ENCODE measurements around the gene FGGY.
"Not testable (repeated sequence)": the region's sequence is repeated elsewhere in the genome, so short reads cannot be mapped to it uniquely, and the experiment has no call there.

The FGGY gene

DNA sequence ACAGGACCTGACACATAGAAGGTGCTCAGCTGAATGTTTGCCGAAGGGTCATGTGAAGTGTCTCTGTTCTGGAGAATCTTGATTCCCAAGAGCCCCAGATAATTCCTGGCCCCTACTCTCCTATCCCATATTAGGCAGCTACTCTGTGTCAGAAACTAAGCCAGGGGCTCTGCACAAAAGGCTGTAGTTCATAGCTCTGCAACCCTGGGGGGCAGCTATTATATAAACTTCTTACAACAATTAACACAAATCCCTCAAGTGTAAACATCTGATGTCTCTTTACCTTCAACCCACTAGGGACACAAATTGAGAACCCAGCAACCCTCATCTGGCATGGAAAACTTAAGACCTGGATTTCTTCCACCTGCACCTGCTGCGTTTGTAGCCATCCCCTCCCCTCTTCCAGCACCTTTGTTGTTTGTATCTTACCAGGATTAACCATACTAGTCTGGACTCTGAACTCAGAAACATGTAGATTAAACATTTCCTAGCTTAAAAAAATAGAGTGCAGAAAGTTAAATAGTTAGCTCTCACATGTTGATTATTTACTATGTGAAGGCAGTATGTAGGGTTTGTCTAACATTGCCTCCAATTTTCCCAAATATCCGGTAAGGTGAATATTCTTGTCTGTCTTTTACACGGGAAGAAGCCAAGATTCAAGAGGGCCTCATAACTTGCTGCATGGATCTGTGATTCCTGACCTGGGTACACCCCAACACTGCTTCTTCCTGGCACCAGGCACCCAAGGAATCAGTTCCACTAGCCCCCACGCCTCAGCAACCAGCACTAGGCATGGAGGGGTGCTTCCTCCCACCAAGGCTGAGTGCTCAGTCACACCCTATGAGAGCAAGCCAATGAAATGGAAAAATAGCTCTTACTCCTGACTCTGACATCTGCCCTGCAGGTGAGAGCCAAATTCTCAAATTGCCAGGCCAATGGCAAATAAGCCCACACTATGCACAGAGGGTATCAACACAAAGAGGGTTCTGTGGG lies 297.2 kb downstream of the FGGY start:
- Mint-ChIP-seq H3K9me3 (no peaks in the 10 kb centered on the region), H3K4me1 (no peaks in the 10 kb centered on the region), H3K4me3 (no peak overlapping the region), H3K27me3 (no peaks in the 10 kb centered on the region), H3K36me3 (no peaks in the 10 kb centered on the region), H3K27ac (no peak overlapping the region)

DNA sequence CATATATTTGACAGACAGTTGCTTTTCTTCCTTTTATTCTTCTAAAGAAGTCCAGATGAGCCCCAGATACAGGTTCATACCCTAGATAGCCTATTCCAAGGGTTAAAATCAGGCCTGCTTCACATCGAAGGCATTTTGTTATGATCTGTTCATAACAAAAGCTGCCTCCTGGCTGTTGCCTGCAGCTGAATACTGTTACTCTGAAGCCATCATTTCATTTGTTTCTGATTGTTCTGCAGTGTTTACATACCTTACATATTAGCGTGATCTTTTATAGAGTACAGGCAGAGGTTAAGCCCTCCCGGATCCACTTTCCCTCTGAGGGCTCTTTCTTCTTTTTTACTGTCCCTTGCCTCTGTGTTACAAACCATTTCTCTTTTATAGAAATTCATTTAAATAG lies 298.9 kb downstream of the FGGY start:
- Mint-ChIP-seq H3K36me3 (no peaks in the 10 kb centered on the region), H3K9me3 (no peaks in the 10 kb centered on the region), H3K4me3 (no peak overlapping the region), H3K27me3 (no peaks in the 10 kb centered on the region), H3K4me1 (no peaks in the 10 kb centered on the region), H3K27ac (no peak overlapping the region)

DNA sequence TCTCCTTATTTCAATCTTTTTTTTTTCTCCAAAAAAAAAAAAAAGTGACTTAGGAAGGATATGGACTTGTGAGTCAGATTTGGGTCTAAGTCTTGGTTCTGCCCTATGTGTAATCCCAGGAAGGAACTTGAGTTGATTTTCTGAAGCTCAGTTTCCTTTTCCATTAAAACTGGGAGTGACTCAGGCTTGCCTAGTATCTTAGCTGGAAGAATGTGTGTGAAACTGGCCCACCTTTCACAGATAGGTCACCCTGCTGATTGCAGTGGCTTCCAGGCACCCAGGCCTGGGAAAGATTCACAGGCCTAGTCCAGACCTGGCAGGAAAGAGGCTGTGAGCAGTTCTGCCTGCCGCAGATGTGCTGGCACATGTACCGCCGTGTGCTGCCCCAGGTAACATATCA lies 299.5 kb downstream of the FGGY start:
- Mint-ChIP-seq H3K9me3 (no peaks in the 10 kb centered on the region), H3K27me3 (no peaks in the 10 kb centered on the region), H3K4me3 (no peak overlapping the region), H3K36me3 (no peaks in the 10 kb centered on the region), H3K27ac (no peak overlapping the region), H3K4me1 (no peaks in the 10 kb centered on the region)

DNA sequence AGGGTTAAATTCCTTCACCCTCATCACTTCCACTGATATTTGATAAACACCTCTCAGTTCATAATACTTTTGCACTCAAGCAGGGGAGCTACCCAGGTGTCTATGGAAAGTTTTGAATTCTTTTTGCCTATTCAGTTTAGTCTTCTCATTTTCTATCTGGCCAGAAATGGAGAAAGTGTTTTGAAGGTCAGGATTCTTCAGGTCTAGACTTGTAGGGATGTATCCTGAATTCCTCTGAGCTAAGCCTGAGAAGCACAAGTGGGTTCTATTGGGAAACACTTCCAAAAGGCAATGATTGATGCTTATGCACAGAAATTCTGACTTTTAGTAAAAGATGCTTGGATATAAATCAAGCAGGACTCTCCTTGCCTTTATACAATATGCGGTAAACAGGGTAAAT lies 300.1 kb downstream of the FGGY start:
- no peaks in the 10 kb centered on the region for H3K4me1 Mint-ChIP-seq
- no peak overlapping the region for H3K27ac Mint-ChIP-seq
- H3K36me3 Mint-ChIP-seq: no peaks in the 10 kb centered on the region
- H3K9me3 Mint-ChIP-seq: no peaks in the 10 kb centered on the region
- no peaks in the 10 kb centered on the region for H3K27me3 Mint-ChIP-seq
- no peak overlapping the region for H3K4me3 Mint-ChIP-seq

DNA sequence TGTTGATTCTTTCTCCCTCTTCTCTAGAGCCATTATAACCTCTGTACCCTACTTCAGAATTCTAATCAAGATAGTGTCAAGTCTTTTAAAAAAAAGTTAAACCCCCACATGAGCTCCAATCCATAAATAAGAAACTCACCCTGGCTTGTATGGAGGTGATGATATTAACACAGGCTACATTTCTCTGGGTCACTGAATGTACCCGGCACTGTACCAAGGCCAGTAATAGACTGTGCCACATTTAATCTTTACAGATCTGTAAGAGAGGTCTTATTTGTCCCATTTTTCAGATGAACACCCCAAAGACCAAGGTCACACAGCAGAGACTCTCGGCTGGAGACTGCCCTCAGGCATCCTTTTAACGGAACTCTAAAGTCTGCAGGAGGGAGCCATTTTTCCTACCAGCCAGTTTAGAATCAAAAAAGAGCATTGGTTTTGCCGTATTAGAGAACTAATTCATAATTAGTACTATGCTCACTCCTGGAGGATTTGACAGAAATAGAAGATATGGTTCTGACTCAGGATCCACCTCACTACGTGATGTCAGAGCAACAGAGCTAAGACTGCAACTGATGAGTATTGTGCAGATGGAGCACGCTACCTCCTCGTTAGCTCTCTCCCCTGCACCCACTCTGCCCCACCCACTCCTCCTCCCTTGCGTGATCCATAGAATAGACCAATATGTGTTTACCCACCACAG lies 300.7 kb downstream of the FGGY start:
- Mint-ChIP-seq H3K27ac (no peak overlapping the region), H3K4me3 (no peak overlapping the region), H3K9me3 (no peaks in the 10 kb centered on the region), H3K27me3 (no peaks in the 10 kb centered on the region), H3K36me3 (no peaks in the 10 kb centered on the region), H3K4me1 (no peaks in the 10 kb centered on the region)

DNA sequence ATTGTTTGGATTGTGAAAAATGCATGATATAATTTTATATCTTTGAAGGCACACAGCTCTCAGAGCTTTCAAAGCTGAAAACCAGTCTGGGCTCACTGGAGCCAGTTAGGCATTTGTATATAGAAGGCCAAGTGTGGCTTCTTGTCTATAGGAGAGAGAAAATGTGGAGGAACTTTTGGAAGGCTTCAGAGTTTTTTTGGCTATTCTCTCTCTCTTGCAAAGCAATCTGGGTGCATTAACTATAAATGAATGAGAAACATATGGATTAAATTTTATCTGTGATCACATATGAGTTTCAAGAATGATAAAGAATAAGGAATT lies 301.2 kb downstream of the FGGY start:
- Mint-ChIP-seq H3K36me3 (no peaks in the 10 kb centered on the region), H3K4me3 (no peak overlapping the region), H3K27ac (no peak overlapping the region), H3K27me3 (no peaks in the 10 kb centered on the region), H3K4me1 (no peaks in the 10 kb centered on the region), H3K9me3 (no peaks in the 10 kb centered on the region)

DNA sequence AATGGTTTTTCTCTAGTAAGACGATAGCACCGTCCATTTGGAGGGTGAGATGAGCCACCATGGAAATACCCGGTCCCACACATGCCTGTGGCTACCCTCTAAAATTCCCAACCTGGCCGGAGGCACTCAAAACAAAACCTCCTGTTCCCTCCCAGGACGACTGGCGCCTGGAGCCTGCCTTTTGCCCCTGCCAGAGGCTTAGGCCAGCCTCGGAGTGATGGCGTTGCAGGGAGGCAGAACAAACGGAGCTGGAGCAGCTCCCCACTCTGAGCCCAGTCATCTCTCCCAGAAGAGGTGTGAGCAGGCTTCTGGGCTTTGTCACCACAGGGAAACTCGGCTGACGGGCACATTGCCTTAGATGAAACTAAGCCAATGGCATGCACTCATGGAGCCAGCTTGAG lies 304.1 kb downstream of the FGGY start:
- Mint-ChIP-seq H3K9me3 (no peaks in the 10 kb centered on the region), H3K27me3 (no peaks in the 10 kb centered on the region), H3K4me1 (no peaks in the 10 kb centered on the region), H3K4me3 (no peak overlapping the region), H3K27ac (no peak overlapping the region), H3K36me3 (no peaks in the 10 kb centered on the region)

DNA sequence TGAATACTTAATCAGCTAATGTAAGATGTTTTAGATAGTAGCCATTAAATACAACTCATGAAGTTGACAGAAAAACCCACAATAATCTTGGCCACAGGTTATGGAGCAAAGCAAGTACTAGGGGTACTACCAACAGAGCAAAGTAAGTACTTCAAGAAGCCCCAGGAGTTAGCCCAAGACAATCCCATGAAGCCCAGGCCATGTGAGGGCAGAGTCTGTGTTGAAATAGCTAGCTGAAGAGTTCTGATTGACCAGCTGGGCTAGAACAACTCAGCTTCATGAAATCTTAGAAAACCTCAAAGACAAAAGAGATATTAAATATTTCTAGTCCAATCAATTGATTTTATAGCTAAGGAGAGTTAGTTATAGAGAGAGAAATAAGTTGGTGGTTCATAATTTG lies 304.9 kb downstream of the FGGY start:
- no peaks in the 10 kb centered on the region for H3K4me1 Mint-ChIP-seq
- no peak overlapping the region for H3K27ac Mint-ChIP-seq
- H3K36me3 Mint-ChIP-seq: no peaks in the 10 kb centered on the region
- H3K4me3 Mint-ChIP-seq: no peak overlapping the region
- H3K9me3 Mint-ChIP-seq: no peaks in the 10 kb centered on the region
- no peaks in the 10 kb centered on the region for H3K27me3 Mint-ChIP-seq

DNA sequence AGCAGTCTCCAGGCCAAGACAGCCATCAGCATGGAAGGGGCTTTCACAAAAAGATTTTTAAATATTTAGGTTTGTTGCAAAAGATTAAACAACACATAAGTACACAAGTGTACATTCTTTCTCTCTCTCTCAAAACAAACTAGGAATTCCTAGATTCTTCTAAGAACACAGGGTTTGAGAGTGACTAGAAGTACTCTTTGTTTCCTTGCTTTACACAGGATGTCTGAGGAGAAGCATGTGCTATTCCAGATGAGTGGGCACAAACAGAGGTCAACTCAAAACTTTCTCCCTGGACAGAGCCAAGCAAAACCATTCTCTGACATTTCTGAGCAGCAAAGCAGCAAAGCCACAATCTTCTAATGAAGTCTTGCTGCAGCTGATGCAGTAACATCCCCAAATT lies 307.3 kb downstream of the FGGY start:
- Mint-ChIP-seq H3K9me3 (peaks cover 5% of the 10 kb centered on the region), H3K27me3 (no peaks in the 10 kb centered on the region), H3K36me3 (peaks cover 10% of the 10 kb centered on the region), H3K4me1 (no peaks in the 10 kb centered on the region), H3K27ac (no peak overlapping the region), H3K4me3 (no peak overlapping the region)

DNA sequence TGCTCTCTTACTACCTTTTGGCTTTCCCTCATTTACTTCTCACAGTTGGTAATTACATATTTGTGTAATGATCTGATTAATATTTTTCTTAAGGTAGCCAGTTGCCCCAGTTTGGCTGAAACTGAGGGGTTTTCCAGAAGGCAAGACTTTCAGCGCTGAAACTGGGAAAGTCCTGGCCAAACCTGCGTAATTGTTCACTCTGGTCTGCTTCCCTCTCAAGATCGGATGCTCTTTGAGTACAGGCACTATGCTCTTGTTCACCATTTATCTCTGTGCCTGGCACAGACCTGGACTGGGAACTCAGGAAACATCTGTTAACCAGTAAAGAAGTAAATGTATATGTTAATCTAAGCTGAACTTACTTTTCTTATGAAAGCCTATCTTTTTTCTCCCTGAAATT lies 308.3 kb downstream of the FGGY start:
- Mint-ChIP-seq H3K36me3 (peaks cover 13% of the 10 kb centered on the region), H3K4me3 (no peak overlapping the region), H3K27ac (no peak overlapping the region), H3K9me3 (peaks cover 5% of the 10 kb centered on the region), H3K4me1 (no peaks in the 10 kb centered on the region), H3K27me3 (no peaks in the 10 kb centered on the region)

DNA sequence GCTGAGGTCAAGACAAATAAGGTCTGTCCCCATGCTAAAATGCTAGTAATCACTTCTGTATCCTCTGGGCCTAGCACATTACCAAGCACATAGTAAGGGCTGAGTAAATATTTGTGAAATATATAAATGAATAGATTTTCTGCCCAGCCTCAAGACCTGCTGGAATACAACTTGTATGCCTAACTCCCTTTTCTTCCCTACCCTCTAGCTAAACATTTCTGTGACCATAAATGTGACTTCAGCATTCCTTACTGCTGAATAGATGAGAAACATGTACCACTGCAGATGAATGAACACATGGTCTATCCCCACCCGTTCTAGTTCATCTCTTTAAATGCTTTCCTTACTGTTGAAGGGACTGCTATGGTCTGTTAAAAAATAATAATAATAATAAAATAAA lies 308.9 kb downstream of the FGGY start:
- H3K4me1 Mint-ChIP-seq: no peaks in the 10 kb centered on the region
- no peak overlapping the region for H3K27ac Mint-ChIP-seq
- peaks cover 14% of the 10 kb centered on the region for H3K36me3 Mint-ChIP-seq

DNA sequence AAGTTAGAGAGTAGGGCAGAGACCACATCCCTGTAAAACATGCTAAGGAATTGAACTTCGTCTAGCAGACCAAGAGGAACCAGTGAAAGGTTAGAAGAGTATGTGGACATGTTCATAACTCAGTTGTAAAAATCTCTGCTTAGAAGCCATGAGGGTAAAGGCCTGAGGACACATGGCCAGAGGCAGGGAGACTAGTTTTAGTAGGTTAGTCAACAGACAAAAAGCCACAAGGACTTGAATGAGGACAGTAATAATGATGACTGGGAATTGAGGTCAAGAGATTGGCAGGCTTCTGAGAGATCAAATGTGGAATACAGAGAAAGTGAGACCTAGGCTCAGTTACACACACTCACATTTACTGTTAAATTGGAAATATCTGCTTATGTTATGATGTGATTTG lies 312.4 kb downstream of the FGGY start:
- Mint-ChIP-seq H3K36me3 (peaks cover 14% of the 10 kb centered on the region), H3K27me3 (no peaks in the 10 kb centered on the region), H3K4me3 (no peak overlapping the region), H3K4me1 (no peaks in the 10 kb centered on the region), H3K27ac (no peak overlapping the region), H3K9me3 (peaks cover 5% of the 10 kb centered on the region)

More for the DNA sequence above, 308.9 kb downstream of the FGGY start:
- H3K9me3 Mint-ChIP-seq: peaks cover 5% of the 10 kb centered on the region
- no peak overlapping the region for H3K4me3 Mint-ChIP-seq
- H3K27me3 Mint-ChIP-seq: no peaks in the 10 kb centered on the region

DNA sequence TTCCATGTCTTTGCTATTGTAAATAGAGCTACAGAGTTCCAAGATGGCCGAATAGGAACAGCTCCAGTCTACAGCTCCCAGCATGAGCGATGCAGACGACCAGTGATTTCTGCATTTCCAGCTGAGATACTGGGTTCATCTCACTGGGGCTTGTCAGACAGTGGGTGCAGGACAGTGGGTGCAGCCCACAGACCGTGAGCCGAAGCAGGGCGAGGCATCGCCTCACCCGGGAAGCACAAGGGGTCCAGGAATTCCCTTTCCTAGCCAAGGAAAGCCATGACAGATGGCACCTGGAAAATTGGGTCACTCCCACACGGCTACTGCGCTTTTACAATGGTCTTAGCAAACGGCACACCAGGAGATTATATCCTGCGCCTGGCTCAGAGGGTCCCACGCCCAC lies 313.6 kb downstream of the FGGY start:
- not testable (repeated sequence) for H3K9me3 Mint-ChIP-seq, H3K27ac Mint-ChIP-seq, H3K4me1 Mint-ChIP-seq, H3K4me3 Mint-ChIP-seq, H3K27me3 Mint-ChIP-seq
- peaks cover 14% of the 10 kb centered on the region for H3K36me3 Mint-ChIP-seq

DNA sequence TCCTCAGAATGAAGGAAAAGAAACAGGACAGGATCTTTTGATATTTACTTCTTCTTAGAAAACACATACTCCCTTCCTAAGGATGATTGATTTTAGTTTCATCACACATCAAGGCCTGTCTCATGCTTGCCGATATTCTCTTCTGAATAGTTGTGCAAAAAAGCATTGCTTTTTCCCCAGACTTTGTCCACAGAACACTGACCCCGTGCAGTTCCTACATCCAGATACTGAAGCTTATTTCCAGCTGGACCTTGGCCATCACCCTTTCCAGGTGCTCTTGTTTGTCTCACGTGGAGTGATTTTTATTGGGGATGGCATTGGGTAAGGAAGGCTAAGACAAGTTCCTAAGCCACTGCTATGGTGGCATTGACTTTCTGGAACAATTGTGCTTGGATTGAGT lies 320.5 kb downstream of the FGGY start:
- no peaks in the 10 kb centered on the region for H3K36me3 Mint-ChIP-seq
- H3K4me1 Mint-ChIP-seq: no peaks in the 10 kb centered on the region
- H3K27ac Mint-ChIP-seq: no peak overlapping the region
- no peaks in the 10 kb centered on the region for H3K9me3 Mint-ChIP-seq
- no peak overlapping the region for H3K4me3 Mint-ChIP-seq
- no peaks in the 10 kb centered on the region for H3K27me3 Mint-ChIP-seq

DNA sequence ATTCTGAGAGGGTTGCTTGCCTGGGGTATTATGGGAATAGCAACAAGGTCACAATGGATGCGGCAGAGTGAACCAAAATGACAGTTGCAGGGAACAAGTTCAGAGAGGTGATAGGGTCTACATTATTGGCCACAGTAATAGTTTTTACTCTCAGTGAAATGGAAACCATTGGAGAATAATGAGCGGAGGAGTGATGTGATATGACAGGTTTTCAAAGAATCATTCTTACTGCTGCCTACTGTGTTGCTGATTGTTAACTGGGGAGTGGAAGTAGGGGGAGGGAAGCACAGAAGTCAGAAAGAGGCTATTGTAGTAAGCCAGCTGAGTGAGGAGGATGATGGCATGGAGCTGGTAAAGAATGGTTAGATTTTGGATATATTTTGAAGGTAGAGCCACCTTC lies 322.7 kb downstream of the FGGY start:
- Mint-ChIP-seq H3K27ac (no peak overlapping the region), H3K4me1 (no peaks in the 10 kb centered on the region), H3K4me3 (no peak overlapping the region), H3K9me3 (no peaks in the 10 kb centered on the region), H3K27me3 (no peaks in the 10 kb centered on the region), H3K36me3 (peaks cover 3% of the 10 kb centered on the region)

DNA sequence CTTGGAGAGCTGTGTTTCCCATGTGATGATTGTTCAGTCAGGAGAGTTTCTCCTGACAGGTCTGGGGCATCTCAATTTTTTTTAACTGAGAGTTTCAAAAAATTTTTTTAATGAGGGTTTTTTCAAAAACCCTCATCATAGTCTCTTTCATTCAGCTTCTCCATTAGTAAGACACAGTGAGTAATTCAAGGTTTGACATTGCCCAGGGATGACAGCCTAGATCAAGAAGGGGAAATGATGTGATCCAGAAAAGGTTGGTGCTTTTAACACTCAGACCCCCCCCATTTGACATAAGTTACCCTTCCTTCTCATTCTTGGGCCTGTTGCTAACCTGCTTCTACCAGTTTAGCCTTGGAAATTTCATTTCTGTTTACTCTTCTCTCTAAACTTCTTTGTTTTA lies 328.5 kb downstream of the FGGY start:
- no peak overlapping the region for H3K4me3 Mint-ChIP-seq
- H3K4me1 Mint-ChIP-seq: no peaks in the 10 kb centered on the region
- H3K27me3 Mint-ChIP-seq: no peaks in the 10 kb centered on the region
- H3K27ac Mint-ChIP-seq: no peak overlapping the region
- H3K36me3 Mint-ChIP-seq: peaks cover 5% of the 10 kb centered on the region
- no peaks in the 10 kb centered on the region for H3K9me3 Mint-ChIP-seq

Measured in activated naive CD4-positive, alpha-beta T cell treated with anti-CD3 and anti-CD28 coated beads, Interleukin-2, amount 50 U/mL, for 24 hours (primary cell).